Nephron (organoid): ENCODE data around the gene NMNAT2.

Experiments
- H3K27ac Mint-ChIP-seq, 3 experiments: 2 replicates each; pipeline ENCODE4 v1.8.0; 2020; ENCODE audit warnings: mixed read lengths in 3 of 3, mild to moderate bottlenecking in 2 of 3, moderate library complexity in 1 of 3
- H3K27me3 Mint-ChIP-seq: 2 replicates; pipeline ENCODE4 v1.8.0; 2021; ENCODE audit warnings: low read depth, mild to moderate bottlenecking, moderate library complexity, mixed read lengths
- H3K36me3 Mint-ChIP-seq: 2 replicates; pipeline ENCODE4 v1.8.0; 2020; ENCODE audit warnings: low read depth, mixed read lengths
- H3K4me1 Mint-ChIP-seq: 2 replicates; pipeline ENCODE4 v1.8.0; 2020; ENCODE audit warnings: mixed read lengths
- H3K4me3 Mint-ChIP-seq, 3 experiments: 2 replicates each; pipeline ENCODE4 v1.8.0; 2020; ENCODE audit warnings: mild to moderate bottlenecking in 3 of 3, mixed read lengths in 3 of 3, moderate library complexity in 2 of 3
- H3K9me3 Mint-ChIP-seq: 2 replicates; pipeline ENCODE4 v1.8.0; 2020; ENCODE audit warnings: mixed read lengths
- CTCF ChIP-seq, 3 experiments: fragments of 200-600 bp; sonication (generic); IDR thresholded peaks; one replicate each; pipeline ENCODE4 v1.5.0; 2021; ENCODE audit warnings: antibody characterized with exemption in 3 of 3; ENCODE audit not compliant: unreplicated experiment in 3 of 3

Gene NMNAT2

GRCh38 chr1:183385340-183386144 lies 32.6 kb downstream of the NMNAT2 start:
- Mint-ChIP-seq H3K27me3 (no peaks in the 10 kb centered on the region), H3K9me3 (peaks cover 6% of the 10 kb centered on the region), H3K4me3 (no peak overlapping the region), H3K4me1 (no peaks in the 10 kb centered on the region), H3K36me3 (no peaks in the 10 kb centered on the region), H3K27ac (no peak overlapping the region)
- no peak for TF ChIP-seq CTCF (IDR thresholded peaks at IDR 0.05; ENCODE audit: unreplicated experiment in 3 of 3)

GRCh38 chr1:183379951-183380350 lies 38.2 kb downstream of the NMNAT2 start:
- H3K36me3 Mint-ChIP-seq: no peaks in the 10 kb centered on the region
- H3K4me3 Mint-ChIP-seq: no peak overlapping the region
- TF ChIP-seq CTCF (IDR thresholded peaks at IDR 0.05; ENCODE audit: unreplicated experiment in 3 of 3): no peak
- H3K9me3 Mint-ChIP-seq: peaks cover 10% of the 10 kb centered on the region
- no peaks in the 10 kb centered on the region for H3K4me1 Mint-ChIP-seq
- H3K27ac Mint-ChIP-seq: no peak overlapping the region
- no peaks in the 10 kb centered on the region for H3K27me3 Mint-ChIP-seq

GRCh38 chr1:183375381-183375780 lies 42.8 kb downstream of the NMNAT2 start:
- no peak for TF ChIP-seq CTCF (IDR thresholded peaks at IDR 0.05; ENCODE audit: unreplicated experiment in 3 of 3)
- H3K9me3 Mint-ChIP-seq: peaks cover 3% of the 10 kb centered on the region
- H3K4me3 Mint-ChIP-seq: no peak overlapping the region
- no peaks in the 10 kb centered on the region for H3K36me3 Mint-ChIP-seq
- H3K4me1 Mint-ChIP-seq: no peaks in the 10 kb centered on the region
- H3K27me3 Mint-ChIP-seq: peaks cover 4% of the 10 kb centered on the region
- H3K27ac Mint-ChIP-seq: no peak overlapping the region

GRCh38 chr1:183374825-183375224 lies 43.4 kb downstream of the NMNAT2 start:
- H3K4me3 Mint-ChIP-seq: no peak overlapping the region
- H3K9me3 Mint-ChIP-seq: peaks cover 3% of the 10 kb centered on the region
- no peak overlapping the region for H3K27ac Mint-ChIP-seq
- H3K27me3 Mint-ChIP-seq: peaks cover 6% of the 10 kb centered on the region
- peaks cover under 1% of the 10 kb centered on the region for H3K4me1 Mint-ChIP-seq
- H3K36me3 Mint-ChIP-seq: no peaks in the 10 kb centered on the region
- TF ChIP-seq CTCF (IDR thresholded peaks at IDR 0.05; ENCODE audit: unreplicated experiment in 3 of 3): no peak

GRCh38 chr1:183372586-183373230 lies 45.5 kb downstream of the NMNAT2 start:
- Mint-ChIP-seq H3K9me3 (peaks cover 3% of the 10 kb centered on the region), H3K27ac (no peak overlapping the region), H3K4me1 (peaks cover 8% of the 10 kb centered on the region), H3K36me3 (no peaks in the 10 kb centered on the region), H3K27me3 (peaks cover 6% of the 10 kb centered on the region), H3K4me3 (no peak overlapping the region)
- no peak for TF ChIP-seq CTCF (IDR thresholded peaks at IDR 0.05; ENCODE audit: unreplicated experiment in 3 of 3)
